GM18517 (cell line): ENCODE measurements around the gene SASH3.
"Not testable (repeated sequence)": the region's sequence is repeated elsewhere in the genome, so short reads cannot be mapped to it uniquely, and the experiment has no call there.

Experiments
- ATAC-seq: cut with Tn5 transposase; IDR thresholded peaks from one replicate; pipeline ENCODE4 v1.9.1; 2021; ENCODE audit warnings: mild to moderate bottlenecking, moderate library complexity; ENCODE audit not compliant: unreplicated experiment

Gene SASH3

GRCh38 chrX:129779747-129780146 is at the start of gene SASH3:
SASH3 (plus strand) TSS chrX:129779949; CDS start chrX:129780098, 149 bp downstream.
- ATAC-seq: no peak

DNA sequence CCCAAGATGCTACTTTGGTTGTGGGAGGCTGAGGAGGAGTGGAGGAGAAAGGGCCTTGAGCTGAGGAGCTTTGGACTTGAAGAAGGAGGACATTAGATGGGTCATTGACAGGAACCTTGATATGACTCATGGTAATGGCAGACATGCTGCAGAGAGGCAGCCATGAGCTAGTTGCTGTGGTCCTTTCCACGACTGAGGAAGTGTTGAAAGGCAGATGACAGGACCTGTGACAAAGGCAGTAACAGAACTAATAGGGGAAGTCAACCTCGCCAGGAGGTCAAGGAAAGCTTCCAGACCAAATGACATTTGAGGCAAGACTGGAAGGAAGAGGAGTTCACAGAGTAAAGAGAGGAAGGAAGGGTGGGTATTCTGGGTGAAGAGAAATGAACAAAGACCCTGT is 48.5 kb upstream of the SASH3 start:
- ATAC-seq: no peak

DNA sequence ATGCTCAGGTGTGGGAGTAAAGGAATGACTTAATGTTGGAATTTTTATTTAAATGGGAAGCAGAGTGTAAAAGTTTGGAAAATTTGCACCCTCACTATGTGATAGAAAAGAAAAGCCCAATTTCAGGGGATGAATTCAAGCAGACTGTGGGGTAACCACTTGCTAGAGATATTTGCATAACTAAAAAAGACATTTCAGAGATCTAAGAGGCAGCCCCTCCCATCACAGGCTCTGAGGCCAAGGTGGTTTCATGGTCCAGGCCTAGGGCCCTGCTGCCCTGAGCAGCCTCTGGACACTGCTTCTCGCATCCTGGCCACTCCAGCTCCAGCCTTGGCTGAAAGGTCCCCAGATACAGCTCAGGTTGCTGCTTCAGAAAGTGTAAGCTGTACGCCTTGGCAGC is 46.9 kb upstream of the SASH3 start:
- no peak for ATAC-seq

DNA sequence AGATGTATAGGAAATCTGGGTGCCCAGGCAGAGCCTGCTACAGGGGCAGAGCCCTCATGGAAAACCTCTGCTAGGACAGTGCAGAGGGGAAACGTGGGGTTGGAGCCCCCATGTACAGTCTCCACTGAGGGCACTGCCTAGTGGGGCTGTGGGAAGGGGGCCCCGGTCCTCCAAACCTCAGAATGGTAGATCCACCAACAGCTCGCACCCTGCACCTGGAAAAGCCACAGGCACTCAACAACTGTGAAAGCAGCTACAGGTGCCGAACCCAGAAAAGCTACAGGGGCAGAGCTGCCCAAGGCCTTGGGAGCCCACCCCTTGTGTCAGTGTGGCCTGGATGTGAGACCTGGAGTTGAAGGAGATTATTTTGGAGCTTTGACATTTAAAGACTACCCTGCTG is 46.4 kb upstream of the SASH3 start:
- no peak for ATAC-seq

GRCh38 chrX:129736491-129736890 is 43.3 kb upstream of the SASH3 start:
- no peak for ATAC-seq

- ATAC-seq: no peak
Observed at GRCh38 chrX:129737916-129738315, 41.8 kb upstream of the SASH3 start.

- no peak for ATAC-seq
Observed at GRCh38 chrX:129738466-129739308, 41.1 kb upstream of the SASH3 start, which contains the start of gene XPNPEP2. XPNPEP2 (plus strand) TSS chrX:129738979; CDS start chrX:129739214, 235 bp downstream.

DNA sequence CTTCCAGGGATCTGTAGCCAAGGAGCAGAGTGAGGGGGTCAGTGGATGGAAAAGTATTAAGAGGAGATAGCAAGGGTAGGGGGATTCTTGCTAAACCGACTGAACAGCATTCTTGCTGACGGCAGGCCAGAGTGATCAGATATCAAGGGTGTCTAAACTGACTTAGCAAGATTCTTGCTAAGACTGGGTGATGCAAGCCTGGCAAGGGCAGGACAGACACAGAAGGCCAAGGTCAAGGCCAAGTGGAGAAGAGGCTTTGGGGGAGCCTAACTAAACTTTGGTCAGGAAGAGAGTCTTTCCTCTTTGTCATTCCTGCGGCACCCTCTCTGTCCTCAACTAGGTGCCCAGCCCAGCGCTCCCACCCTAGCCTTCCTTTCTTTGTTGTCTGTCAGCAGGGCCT is 40.2 kb upstream of the SASH3 start:
- ATAC-seq: no peak

DNA sequence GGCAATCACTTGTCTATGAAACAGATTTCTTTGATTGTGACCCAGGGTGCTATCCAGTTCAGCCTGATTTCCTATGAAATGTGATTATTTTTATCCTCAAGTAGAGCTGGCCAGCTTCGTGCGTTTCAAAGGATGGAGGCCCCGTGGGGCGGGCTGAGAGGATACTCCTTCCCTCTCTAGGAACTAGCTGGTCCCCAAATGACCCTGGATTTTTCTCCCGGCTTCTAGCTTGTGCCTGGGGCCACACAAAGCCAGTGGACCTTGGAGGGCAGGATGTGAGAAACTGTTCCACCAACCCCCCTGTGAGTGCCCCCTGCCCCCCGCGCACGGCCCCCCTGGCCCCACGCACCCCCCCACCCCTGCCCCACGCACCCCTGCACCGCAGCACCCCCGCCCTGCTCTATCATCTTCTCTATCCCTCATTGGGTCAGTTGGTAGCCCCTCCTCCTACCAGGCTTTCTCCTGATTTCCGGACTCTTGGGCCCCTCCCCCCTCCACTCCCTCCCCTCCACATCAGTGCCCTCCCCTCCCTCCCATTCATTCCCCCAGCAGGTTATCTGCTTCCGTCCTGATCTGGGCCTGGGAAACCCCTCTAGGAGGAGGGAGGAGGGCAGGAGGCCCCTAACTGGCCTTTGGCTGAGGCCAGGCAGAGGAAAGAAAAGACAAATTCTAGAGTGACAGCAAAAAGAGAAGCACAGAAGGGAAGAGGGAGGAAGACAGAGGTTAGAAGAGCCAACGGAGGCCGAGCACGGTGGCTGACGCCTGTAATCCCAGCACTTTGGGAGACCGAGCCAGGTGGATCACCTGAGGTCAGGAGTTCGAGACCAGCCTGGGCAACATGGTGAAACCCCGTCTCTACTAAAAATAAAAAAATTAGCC is 37.6 kb upstream of the SASH3 start:
- no peak for ATAC-seq

- not testable (repeated sequence) for ATAC-seq
Observed at GRCh38 chrX:129742759-129743152, 37.0 kb upstream of the SASH3 start.

GRCh38 chrX:129743821-129744220 is 35.9 kb upstream of the SASH3 start:
- no peak for ATAC-seq

DNA sequence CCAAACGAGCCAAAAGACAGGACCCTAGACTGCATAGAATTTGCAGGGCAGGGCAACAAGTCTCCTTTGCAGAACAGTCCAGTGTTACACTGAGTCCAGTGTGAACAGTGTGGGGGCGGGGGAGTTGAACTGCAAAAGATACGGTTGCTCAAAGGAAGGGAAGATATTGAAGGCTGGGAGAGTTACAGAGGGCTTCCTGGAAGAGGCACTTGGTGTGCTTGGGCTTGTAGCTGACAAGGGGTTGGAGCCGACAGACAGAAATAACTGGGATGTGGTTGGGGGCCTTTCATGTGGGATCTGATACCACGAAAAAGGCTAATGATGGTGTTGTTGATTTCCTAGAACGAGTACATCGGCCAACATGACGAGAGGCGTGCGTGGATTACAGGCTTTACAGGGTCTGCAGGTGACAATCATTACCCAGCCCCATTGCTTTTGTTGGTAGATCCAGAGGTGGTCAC is 34.9 kb upstream of the SASH3 start:
- ATAC-seq: no peak

GRCh38 chrX:129746557-129747470 is 32.9 kb upstream of the SASH3 start:
- no peak for ATAC-seq

GRCh38 chrX:129747533-129747932 is 32.2 kb upstream of the SASH3 start:
- ATAC-seq: no peak

DNA sequence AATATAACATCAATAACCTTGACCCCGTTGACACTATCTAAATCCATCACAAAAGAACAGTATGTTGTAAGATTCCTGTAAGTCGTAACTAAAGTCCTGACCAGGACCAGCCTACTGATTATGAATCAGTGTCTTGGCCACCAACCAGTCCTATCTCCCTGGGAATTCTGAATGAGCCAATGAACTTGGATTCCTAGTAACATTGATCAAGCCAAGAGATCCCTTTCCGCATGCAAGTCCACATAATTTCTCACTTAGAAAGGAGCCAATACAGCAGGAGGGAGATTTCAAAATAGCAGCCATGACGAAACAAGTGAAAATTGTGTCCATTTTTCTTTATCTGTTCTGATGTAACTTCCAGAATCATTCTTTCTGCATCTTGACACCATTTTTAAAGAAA is 31.4 kb upstream of the SASH3 start:
- ATAC-seq: no peak

- no peak for ATAC-seq
Observed at GRCh38 chrX:129749069-129749468, 30.7 kb upstream of the SASH3 start.

GRCh38 chrX:129750971-129751370 is 28.8 kb upstream of the SASH3 start:
- no peak for ATAC-seq

DNA sequence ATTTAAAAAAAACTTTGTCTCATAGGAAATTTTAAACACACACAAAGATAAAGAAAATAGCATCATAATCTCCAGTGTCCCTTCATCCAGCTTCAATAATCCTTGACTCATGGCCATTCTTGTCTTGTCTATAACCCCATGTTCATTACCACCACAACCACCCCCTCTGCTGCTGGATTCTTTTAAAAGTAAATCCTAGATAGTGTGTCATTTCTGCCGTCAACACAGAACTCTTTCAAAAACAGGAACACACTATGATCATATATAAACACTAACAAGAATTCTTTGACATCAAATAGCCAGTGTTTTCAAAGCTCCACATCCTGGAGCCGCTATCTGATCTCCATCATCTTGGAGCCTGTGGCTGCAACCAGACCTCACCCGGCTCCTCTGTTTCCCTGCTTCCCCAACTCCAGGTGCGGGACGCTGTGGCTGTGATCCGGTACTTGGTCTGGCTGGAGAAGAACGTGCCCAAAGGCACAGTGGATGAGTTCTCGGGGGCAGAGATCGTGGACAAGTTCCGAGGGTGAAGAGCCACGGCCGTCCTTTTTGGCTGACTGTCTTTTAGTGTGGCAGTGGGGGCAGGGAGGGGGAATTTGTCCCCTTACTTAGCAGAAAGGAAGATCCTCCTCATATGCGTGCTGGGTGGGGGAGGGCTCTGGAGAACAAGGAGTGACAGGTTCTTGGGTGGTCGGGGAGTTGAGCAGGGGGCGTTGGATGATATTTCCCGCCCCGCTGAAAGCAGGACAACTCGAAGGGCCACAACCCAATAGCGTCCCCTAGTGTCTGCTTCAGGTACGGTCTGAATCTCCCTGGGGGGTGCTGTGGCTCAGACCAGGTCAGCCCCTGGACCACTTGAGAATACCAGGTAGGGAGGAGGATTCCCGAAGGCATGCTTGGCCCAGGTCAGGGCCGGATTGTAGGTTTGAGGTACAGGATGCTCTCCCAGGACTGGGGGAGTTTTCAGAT is 25.4 kb upstream of the SASH3 start:
- ATAC-seq: no peak
